MCF 10A (cell line): Measurements from ENCODE around the gene EGR4. TPM values are rescaled to one million over a fixed set of nuclear protein-coding genes. Genes with fewer than 3 reads are reported as not detected.

ENCODE experiments used
- Bru-seq: library from RNA; stranded (reverse); fragments of 400-500 nt; gene quantifications from one replicate; lab custom pipeline; 2021; lab: Mats Ljungman, UMichigan
- BruChase-seq, 2 experiments: library from RNA; stranded (reverse); fragments of 400-500 nt; gene quantifications; one replicate each; lab custom pipeline; 2021; lab: Mats Ljungman, UMichigan
- BruUV-seq: library from RNA; stranded (reverse); fragments of 400-500 nt; replicated peaks from 2 replicates; lab custom pipeline; 2021; lab: Mats Ljungman, UMichigan
- CTCF ChIA-PET: fragments of 300-600 bp; sonication (Branson Sonifier 250); formaldehyde crosslinking; extraction: SDS; loops from one replicate; lab custom pipeline; 2021; ENCODE audit warnings: antibody characterized with exemption, inconsistent platforms; lab: Yijun Ruan, JAX
- POLR2A ChIA-PET: fragments of 300-600, 350-650 bp; sonication (Branson Sonifier 250); formaldehyde crosslinking; extraction: SDS; loops from one replicate; lab custom pipeline; 2020; ENCODE audit warnings: antibody characterized with exemption, inconsistent platforms; lab: Yijun Ruan, JAX
- DNase-seq: peaks from one replicate; pipeline ENCODE4 v3.0.0-alpha.2; 2018; ENCODE audit not compliant: unreplicated experiment
- H3K27ac Mint-ChIP-seq: one replicate; pipeline ENCODE4 v1.8.0; 2022; ENCODE audit warnings: mild to moderate bottlenecking, low read depth, mixed read lengths; ENCODE audit not compliant: unreplicated experiment
- H3K27me3 Mint-ChIP-seq: one replicate; pipeline ENCODE4 v1.8.0; 2022; ENCODE audit warnings: mixed read lengths; ENCODE audit not compliant: insufficient read depth, unreplicated experiment
- H3K36me3 Mint-ChIP-seq: one replicate; pipeline ENCODE4 v1.8.0; 2022; ENCODE audit warnings: mild to moderate bottlenecking, moderate library complexity, mixed read lengths; ENCODE audit not compliant: insufficient read depth, unreplicated experiment
- H3K4me1 Mint-ChIP-seq: one replicate; pipeline ENCODE4 v1.8.0; 2022; ENCODE audit warnings: mixed read lengths; ENCODE audit not compliant: insufficient read depth, unreplicated experiment
- H3K4me3 Mint-ChIP-seq: one replicate; pipeline ENCODE4 v1.8.0; 2022; ENCODE audit warnings: mild to moderate bottlenecking, moderate library complexity, mixed read lengths; ENCODE audit not compliant: unreplicated experiment
- H3K9me3 Mint-ChIP-seq: one replicate; pipeline ENCODE4 v1.8.0; 2022; ENCODE audit warnings: mixed read lengths; ENCODE audit not compliant: unreplicated experiment
- intact Hi-C: fragments of 100-400 bp; cut with micrococcal nuclease; formaldehyde crosslinking; loops from 2 replicates; pipeline ENCODE4 v1.14.1; 2022
- long read RNA-seq: library from polyadenylated mRNA; stranded (forward); transcript quantifications from one replicate; pipeline ENCODE4 v2.0.0, GENCODE V29; 2022
- total RNA-seq: library from RNA; stranded (reverse); gene quantifications from 2 replicates; pipeline ENCODE4 v1.2.3, GENCODE V29; 2022
- TF ChIP-seq, protein P1 (sequence below): fragments of 200-600 bp; IDR thresholded peaks from one replicate; pipeline ENCODE4 v1.8.0; 2022; ENCODE audit warnings: antibody characterized with exemption, mild to moderate bottlenecking; ENCODE audit not compliant: unreplicated experiment

EGR4 gene
- total RNA-seq (0.22 and 0.37 TPM in 2 replicates), Bru-seq, nascent RNA (percentile 34 among the genes with signal in this experiment), BruChase-seq, experiment 1, labeled RNA remaining after a 6-hour chase (not detected), BruChase-seq, experiment 2, labeled RNA remaining after a 2-hour chase (not detected)
- long read RNA-seq, partial matches to known transcripts = 0 of 1 reads
- long read RNA-seq, other reads (novel, unspliced or antisense) = 1 of 1 reads

DNA sequence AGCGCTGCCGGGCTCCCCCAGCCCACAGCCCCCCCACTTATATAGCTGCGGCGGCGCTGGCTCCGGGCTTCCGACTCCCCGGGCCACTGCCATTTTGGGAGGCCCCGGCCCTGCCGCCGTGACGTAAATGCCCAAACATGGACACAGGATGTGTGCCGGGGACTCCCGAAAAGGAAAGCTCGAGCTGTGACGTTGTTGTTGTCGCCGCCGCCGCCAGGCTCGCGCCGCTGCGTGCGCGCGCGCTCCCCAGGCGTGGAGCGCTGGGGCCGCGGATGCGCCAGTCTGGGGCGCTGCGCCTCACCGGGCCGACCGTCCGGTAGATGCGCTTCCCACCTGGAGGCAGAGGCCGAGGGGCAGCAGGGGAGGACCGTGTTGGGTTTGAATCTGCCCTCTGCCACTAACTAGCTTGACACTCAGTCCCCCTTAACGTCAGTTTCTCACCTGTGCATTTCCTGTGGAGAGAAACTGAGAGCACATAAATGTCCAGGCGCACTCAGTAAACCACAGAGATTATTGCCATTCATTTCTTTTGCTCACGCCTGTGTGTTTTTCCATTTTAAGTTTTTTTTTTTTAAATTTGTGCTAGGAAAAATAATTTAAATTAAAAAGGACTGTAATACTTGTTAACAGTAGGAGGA, at the start of gene EGR4:
EGR4 (minus strand) TSS at position 15 of the 638 bp plus-strand sequence. CDS start 231 bp downstream, outside the sequence.
- TSS peak; percentile 61 for BruUV-seq
- DNase-seq = peak; percentile 75
- peak within 1 kb of the TSS; percentile 70 for H3K4me3 Mint-ChIP-seq
- H3K27ac Mint-ChIP-seq = peak within 1 kb of the TSS; percentile 31
- H3K36me3 Mint-ChIP-seq = no peaks in the 10 kb centered on the region
- intact Hi-C loops = loop anchor here (10.0 kb wide), 1 partner anchor 91 kb away; the partner anchor contains the start of gene ALMS1
- peaks cover 20% of the 10 kb centered on the region for H3K27me3 Mint-ChIP-seq
- POLR2A ChIA-PET = interaction anchor here (0.6 to 1.5 kb wide), 5 partner anchors 9 to 92 kb away, joined by 3 to 5 read pairs (median 5); partner anchors contain the start of genes ALMS1, FBXO41 and PRADC1
- H3K4me1 Mint-ChIP-seq = peaks cover 22% of the 10 kb centered on the region
- H3K9me3 Mint-ChIP-seq = no peaks in the 10 kb centered on the region
- CTCF ChIA-PET = interaction anchor here (0.6 to 1.1 kb wide), 3 partner anchors 14 to 407 kb away, joined by 3 read pairs; no protein-coding TSS in a partner anchor
- TF ChIP-seq, protein P1, sequence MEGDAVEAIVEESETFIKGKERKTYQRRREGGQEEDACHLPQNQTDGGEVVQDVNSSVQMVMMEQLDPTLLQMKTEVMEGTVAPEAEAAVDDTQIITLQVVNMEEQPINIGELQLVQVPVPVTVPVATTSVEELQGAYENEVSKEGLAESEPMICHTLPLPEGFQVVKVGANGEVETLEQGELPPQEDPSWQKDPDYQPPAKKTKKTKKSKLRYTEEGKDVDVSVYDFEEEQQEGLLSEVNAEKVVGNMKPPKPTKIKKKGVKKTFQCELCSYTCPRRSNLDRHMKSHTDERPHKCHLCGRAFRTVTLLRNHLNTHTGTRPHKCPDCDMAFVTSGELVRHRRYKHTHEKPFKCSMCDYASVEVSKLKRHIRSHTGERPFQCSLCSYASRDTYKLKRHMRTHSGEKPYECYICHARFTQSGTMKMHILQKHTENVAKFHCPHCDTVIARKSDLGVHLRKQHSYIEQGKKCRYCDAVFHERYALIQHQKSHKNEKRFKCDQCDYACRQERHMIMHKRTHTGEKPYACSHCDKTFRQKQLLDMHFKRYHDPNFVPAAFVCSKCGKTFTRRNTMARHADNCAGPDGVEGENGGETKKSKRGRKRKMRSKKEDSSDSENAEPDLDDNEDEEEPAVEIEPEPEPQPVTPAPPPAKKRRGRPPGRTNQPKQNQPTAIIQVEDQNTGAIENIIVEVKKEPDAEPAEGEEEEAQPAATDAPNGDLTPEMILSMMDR = no peak

DNA sequence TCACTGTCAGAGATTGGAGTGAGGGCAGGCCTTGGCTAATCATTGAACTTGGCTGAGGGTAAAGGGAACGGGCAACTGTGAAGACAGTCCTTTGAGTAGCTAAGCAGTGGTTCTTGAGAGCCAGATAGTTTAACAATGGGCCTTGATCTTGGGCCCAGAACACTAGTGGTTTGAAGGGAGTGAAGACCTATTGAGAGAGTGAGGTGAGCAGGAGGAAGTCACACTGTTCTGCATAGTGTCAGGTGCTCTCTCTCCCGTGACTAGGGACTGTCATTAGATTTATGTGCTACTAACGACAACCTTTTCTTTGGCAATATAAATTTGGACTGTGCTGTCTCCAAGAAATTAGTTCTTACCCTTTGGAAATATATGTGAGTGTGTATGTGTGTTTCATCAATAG, 47.7 kb upstream of the EGR4 start:
- peaks cover 40% of the 10 kb centered on the region for H3K27me3 Mint-ChIP-seq
- TF ChIP-seq, protein P1 = no peak
- ChIA-PET POLR2A (no interaction called here), CTCF (no interaction called here)
- H3K4me1 Mint-ChIP-seq = no peaks in the 10 kb centered on the region
- no peaks in the 10 kb centered on the region for H3K9me3 Mint-ChIP-seq
- intact Hi-C loops = no loop called here
- no peak overlapping the region for H3K4me3 Mint-ChIP-seq
- DNase-seq = no peak
- no peak overlapping the region for H3K27ac Mint-ChIP-seq
- BruUV-seq = no TSS peak
- peaks cover 5% of the 10 kb centered on the region for H3K36me3 Mint-ChIP-seq

DNA sequence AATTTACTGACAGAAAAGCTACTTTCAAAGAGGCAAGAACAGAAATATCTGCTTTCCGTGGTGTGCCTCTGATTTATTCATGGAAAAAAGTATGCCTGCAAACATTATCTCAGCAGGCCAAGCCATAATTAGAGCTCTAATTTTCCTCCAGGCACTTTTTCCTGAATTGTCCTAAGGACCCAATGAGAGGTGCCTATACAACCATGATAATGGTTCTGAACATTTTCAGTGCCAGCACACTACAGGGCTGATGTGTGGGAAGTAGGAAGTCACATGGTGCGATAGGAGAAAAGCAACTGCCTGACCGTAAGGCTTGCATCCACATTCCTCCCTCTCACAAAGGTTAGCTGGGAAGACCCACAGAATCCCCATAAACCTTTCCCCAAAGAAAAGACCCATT, 45.9 kb upstream of the EGR4 start:
- BruUV-seq = no TSS peak
- H3K4me3 Mint-ChIP-seq = no peak overlapping the region
- intact Hi-C loops = no loop called here
- no peak for DNase-seq
- peaks cover 6% of the 10 kb centered on the region for H3K9me3 Mint-ChIP-seq
- H3K27ac Mint-ChIP-seq = no peak overlapping the region
- CTCF ChIA-PET = interaction anchor here (0.6 kb wide), 1 partner anchor 98 kb away, joined by 3 read pairs; no protein-coding TSS in a partner anchor
- TF ChIP-seq, protein P1 = no peak
- peaks cover 1% of the 10 kb centered on the region for H3K36me3 Mint-ChIP-seq
- H3K4me1 Mint-ChIP-seq = no peaks in the 10 kb centered on the region
- POLR2A ChIA-PET = no interaction called here
- H3K27me3 Mint-ChIP-seq = peaks cover 21% of the 10 kb centered on the region

DNA sequence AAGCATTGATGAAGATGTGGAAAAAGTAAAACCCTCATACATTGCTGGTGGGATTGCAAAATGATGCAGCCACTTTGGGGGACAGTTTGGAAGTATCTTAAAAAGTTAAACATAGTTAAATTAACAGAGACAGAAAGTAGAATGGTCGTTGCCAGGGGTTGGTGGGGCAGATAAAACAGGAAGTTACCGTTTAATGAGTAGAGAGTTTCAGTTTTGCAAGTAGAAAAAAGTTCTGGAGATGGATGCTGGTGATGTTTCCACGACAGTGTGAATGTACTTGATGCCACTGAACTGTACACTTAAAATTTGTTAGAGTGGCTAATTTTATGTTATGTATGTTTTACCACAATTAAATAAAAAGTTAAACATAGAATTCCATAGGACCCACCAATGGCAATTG, 44.5 kb upstream of the EGR4 start:
- no peaks in the 10 kb centered on the region for H3K36me3 Mint-ChIP-seq
- H3K27ac Mint-ChIP-seq = no peak overlapping the region
- no peak for DNase-seq
- TF ChIP-seq, protein P1 = no peak
- H3K9me3 Mint-ChIP-seq = peaks cover 8% of the 10 kb centered on the region
- H3K27me3 Mint-ChIP-seq = peaks cover 19% of the 10 kb centered on the region
- CTCF ChIA-PET = no interaction called here
- no peaks in the 10 kb centered on the region for H3K4me1 Mint-ChIP-seq
- POLR2A ChIA-PET = no interaction called here
- no peak overlapping the region for H3K4me3 Mint-ChIP-seq
- no TSS peak for BruUV-seq
- intact Hi-C loops = no loop called here
